Coronary artery (tissue), 2 donors: ENCODE results near the gene INAFM2.

Source experiments
- DNase-seq: peaks from one replicate; pipeline ENCODE4 v3.0.0-alpha.2; 2017; ENCODE audit warnings: low spot score
- H3K27ac ChIP-seq, 2 donors: fragments of 200-600 bp; sonication (generic); one replicate each; pipeline ENCODE4 v1.5.1; 2016 to 2019
- H3K4me3 ChIP-seq: fragments of 200-600 bp; sonication (generic); 2 replicates; pipeline ENCODE4 v1.5.1; 2016; ENCODE audit warnings: mild to moderate bottlenecking, moderate library complexity
- CTCF ChIP-seq: fragments of 200-600 bp; sonication (generic); IDR thresholded peaks from one replicate; pipeline ENCODE4 v1.5.1; 2019; ENCODE audit warnings: antibody characterized with exemption

INAFM2 gene

GRCh38 chr15:40372981-40373380 is 49.5 kb downstream of the INAFM2 start:
- no peak overlapping the region for H3K27ac ChIP-seq
- H3K4me3 ChIP-seq: no peak overlapping the region
- TF ChIP-seq CTCF: no peak
- no peak for DNase-seq
